WERI-Rb-1 (cell line): ENCODE measurements around the gene ZSCAN30.

Source experiments
- DNase-seq: peaks from one replicate; pipeline ENCODE4 v3.0.0-alpha.2; 2020
- H3K27ac ChIP-seq: fragments of 250-450 bp; sonication (Bioruptor Pico); 2 replicates; pipeline ENCODE4 v1.5.1; 2020; ENCODE audit warnings: mild to moderate bottlenecking, moderate library complexity
- H3K27me3 ChIP-seq: fragments of 250-450 bp; sonication (Bioruptor Pico); 2 replicates; pipeline ENCODE4 v1.5.1; 2021; ENCODE audit warnings: mild to moderate bottlenecking, low read depth, moderate library complexity; ENCODE audit not compliant: insufficient read depth, severe bottlenecking
- H3K36me3 ChIP-seq: fragments of 250-450 bp; sonication (Bioruptor Pico); 2 replicates; pipeline ENCODE4 v1.5.1; 2020; ENCODE audit warnings: mild to moderate bottlenecking, moderate library complexity
- H3K4me3 ChIP-seq: 2 replicates; pipeline ENCODE4 v1.5.1; 2011; ENCODE audit warnings: low read depth, mild to moderate bottlenecking, control low read depth, low read length
- H3K9me3 ChIP-seq: fragments of 250-450 bp; sonication (Bioruptor Pico); 2 replicates; pipeline ENCODE4 v1.5.1; 2021; ENCODE audit warnings: mild to moderate bottlenecking, moderate library complexity; ENCODE audit not compliant: severe bottlenecking
- TF ChIP-seq, protein P1 (sequence below): IDR thresholded peaks from 2 replicates; pipeline ENCODE4 v1.5.1; 2011; ENCODE audit warnings: low read depth, mild to moderate bottlenecking, control low read depth, inconsistent platforms, low read length

Gene ZSCAN30

DNA sequence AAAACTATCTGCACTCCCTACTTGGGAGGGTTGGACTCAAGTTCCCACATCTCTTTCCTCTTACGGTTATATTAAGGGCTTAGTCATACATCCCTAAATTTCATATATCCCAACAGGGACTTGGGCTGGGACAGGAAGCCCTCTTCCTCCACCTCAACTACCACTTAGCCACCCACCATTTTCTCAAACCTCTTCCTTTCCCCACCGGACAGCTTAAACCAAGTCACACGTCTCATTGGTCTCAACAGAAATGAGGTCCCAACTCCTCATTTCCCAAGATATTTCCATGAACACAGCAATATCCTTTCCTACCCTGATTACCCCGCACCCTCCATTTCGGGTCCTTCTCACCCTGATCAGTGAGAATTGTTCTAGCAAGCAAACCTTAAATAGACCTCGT is 736 bp downstream of the ZSCAN30 start:
- no peaks in the 10 kb centered on the region for H3K9me3 ChIP-seq
- peak overlapping the region; percentile 93 for H3K4me3 ChIP-seq
- H3K27ac ChIP-seq = peak overlapping the region; percentile 83
- TF ChIP-seq, protein P1, sequence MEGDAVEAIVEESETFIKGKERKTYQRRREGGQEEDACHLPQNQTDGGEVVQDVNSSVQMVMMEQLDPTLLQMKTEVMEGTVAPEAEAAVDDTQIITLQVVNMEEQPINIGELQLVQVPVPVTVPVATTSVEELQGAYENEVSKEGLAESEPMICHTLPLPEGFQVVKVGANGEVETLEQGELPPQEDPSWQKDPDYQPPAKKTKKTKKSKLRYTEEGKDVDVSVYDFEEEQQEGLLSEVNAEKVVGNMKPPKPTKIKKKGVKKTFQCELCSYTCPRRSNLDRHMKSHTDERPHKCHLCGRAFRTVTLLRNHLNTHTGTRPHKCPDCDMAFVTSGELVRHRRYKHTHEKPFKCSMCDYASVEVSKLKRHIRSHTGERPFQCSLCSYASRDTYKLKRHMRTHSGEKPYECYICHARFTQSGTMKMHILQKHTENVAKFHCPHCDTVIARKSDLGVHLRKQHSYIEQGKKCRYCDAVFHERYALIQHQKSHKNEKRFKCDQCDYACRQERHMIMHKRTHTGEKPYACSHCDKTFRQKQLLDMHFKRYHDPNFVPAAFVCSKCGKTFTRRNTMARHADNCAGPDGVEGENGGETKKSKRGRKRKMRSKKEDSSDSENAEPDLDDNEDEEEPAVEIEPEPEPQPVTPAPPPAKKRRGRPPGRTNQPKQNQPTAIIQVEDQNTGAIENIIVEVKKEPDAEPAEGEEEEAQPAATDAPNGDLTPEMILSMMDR = no peak
- peaks cover 6% of the 10 kb centered on the region; the same call in 1 of the 2 replicates for H3K36me3 ChIP-seq
- DNase-seq = no peak
- no peaks in the 10 kb centered on the region for H3K27me3 ChIP-seq

DNA sequence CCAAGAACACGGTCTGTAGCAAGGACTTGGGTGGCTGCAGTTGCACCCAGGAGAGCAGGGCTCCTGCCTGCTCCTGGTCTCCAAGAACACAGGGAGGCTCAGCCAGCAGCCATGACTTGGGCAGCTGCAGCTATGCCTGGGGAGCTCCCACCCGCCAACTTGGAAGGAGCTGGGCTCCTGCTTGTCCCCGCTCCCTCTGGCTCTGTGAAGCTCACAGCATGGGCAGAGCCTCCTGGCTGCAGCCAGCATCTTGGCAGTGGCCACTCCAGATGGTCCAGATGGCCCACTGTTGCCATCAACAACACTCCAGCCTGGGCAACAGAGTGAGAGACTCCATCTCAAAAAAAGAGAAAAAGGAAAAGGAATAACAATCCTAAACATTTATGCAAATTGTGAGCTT is 5.2 kb downstream of the ZSCAN30 start:
- no peak overlapping the region for H3K4me3 ChIP-seq
- DNase-seq = no peak
- TF ChIP-seq, protein P1 = no peak
- H3K27ac ChIP-seq = no peak overlapping the region
- no peaks in the 10 kb centered on the region for H3K27me3 ChIP-seq
- H3K9me3 ChIP-seq = peaks cover 3% of the 10 kb centered on the region
- H3K36me3 ChIP-seq = no peaks in the 10 kb centered on the region

DNA sequence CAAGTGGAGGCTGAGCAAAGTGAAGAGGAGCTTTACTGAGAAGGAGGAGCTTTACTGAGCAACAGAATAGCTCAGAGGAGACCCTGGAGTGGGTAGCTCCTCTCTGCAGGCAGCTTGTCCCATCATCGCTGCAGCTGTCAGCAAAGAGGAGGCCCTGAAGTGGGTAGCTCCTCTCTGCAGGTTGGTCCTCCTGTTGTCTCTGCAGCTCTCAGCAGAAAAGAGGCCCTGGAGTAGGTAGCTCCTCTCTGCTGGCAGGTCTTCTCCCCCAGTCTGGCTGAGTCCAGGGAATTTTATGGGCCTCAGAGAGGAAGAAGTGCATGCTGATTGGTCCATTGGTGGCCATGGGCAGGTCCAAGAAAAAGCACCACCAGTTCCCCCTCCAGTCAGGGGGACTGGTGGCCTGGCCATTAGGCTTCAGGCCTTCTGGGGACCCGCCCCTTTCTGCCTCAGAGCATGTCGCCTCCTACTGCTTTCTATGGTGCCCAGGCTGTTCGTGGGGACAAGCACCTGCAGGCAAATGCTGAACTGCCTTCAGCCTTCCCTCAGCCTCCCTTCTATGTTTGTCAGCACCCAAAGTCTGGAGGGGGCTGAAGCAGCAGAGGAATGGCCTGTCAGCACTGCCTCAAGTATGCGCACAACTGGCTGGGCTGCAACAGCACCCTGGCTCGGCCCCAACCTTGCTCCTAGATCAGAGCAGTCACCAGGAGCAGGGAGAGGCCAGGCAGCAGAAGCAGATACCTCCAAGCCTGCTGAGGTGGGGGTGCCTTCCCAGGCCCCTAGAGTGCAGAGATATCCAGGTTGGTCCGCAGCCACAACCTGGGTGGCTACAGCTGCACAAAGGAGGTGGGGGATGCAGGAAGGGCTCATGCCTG is 5.9 kb downstream of the ZSCAN30 start:
- Histone ChIP-seq H3K4me3 (no peak overlapping the region), H3K9me3 (peaks cover 3% of the 10 kb centered on the region), H3K36me3 (no peaks in the 10 kb centered on the region), H3K27me3 (no peaks in the 10 kb centered on the region), H3K27ac (no peak overlapping the region)
- TF ChIP-seq, protein P1 = no peak
- DNase-seq = no peak

DNA sequence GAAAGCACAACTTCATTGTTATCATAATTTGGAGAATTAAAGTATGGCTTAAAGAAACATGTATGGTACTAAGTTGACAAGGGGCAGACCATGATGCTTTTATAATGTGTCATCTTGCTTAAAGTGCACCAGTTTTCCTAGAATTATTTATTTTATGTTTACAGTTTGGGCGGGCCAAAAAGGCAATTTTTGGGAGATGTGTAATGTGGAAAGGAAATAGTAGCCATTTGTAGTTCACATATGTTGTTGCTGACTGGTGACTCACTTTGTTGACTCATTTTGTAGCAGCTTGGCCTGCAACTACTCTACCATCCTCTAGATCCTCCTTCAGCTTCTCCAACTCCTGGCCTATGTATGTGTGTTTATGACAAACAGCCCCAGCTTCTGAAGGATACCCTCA is 7.7 kb downstream of the ZSCAN30 start:
- DNase-seq = no peak

DNA sequence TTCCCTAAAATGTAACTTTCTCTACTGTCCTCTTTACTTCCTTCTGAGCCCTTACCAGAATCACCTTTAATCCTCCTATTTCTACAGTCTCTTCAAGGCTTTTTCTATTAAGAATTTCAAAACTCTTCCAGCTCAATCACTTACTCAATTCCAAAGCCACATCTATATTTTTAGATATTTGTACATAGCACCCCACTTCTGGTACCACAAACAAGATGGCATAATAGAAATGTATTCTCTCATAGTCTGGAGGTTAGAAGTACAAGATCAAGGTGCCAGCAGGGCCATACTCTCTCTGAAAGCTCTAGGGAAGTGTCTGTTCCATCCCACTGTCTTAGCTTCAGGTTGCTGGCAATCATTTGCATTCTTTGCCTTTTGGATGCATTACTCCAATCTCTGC is 11.1 kb downstream of the ZSCAN30 start:
- TF ChIP-seq, protein P1 = no peak
- H3K9me3 ChIP-seq = peaks cover 2% of the 10 kb centered on the region
- no peaks in the 10 kb centered on the region for H3K36me3 ChIP-seq
- DNase-seq = no peak
- H3K27me3 ChIP-seq = no peaks in the 10 kb centered on the region
- H3K4me3 ChIP-seq = no peak overlapping the region
- no peak overlapping the region for H3K27ac ChIP-seq

More for the DNA sequence above, 7.7 kb downstream of the ZSCAN30 start:
- Histone ChIP-seq H3K36me3 (no peaks in the 10 kb centered on the region), H3K27ac (no peak overlapping the region), H3K9me3 (peaks cover 3% of the 10 kb centered on the region), H3K27me3 (no peaks in the 10 kb centered on the region), H3K4me3 (no peak overlapping the region)
- TF ChIP-seq, protein P1 = no peak
